NCI-H82 treated with DMSO at 0.1 percent for 48 hours (cell line): ENCODE results near the gene LYZL4.

Experiments
- DNase-seq: peaks from one replicate; lab custom pipeline; 2025; ENCODE audit not compliant: unreplicated experiment; lab: John Stamatoyannopoulos, UW

LYZL4 gene

DNA sequence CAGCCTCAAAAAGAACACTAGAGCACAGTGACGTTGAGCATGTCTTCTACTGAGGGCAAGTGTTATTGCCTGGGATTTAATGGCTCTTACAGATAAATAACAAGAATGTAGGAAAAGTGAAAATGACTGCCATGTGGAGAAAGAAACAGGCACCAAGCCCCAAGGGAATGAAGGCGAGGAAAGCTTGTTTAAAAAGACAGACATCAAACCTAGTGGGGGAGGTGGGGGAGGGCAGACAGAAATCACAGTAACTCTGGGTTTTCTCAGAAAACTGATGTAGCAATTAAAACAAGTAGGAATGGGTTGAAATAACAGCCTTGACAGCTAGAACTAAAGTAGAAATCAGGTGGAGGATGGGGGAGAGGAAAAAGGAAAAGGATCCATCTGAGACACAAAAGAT lies 18.4 kb upstream of the LYZL4 start:
- no peak for DNase-seq

DNA sequence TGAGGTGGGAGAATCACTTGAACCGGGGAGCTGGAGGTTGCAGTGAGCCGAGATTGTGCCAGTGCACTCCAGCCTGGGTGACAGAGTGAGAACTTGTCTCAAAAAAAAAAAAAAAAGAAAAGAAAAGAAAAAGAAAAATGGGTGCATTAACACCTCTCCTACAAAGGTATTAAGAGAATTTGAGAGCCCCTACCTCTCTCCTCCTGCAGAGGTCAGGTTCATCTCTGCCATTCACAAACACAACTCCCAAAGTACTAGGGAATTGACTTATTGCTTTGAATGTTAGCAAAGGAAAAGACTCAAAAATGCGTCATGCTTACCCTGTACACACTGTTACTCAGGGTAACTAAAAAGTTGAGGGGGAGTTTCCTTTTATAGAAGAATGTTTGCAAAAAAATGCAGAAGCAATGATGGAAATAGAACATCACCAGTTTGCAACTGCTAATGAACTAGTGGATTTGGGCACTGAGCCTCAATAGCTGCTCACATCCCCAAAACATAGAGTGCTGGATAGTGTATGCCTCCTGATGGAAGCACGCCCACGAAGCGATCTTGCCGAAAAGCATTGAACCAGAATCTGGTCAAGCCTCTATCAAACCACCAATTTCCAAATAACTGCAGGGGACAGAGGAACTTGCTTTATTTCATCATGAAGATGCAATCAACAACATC lies 15.5 kb upstream of the LYZL4 start:
- DNase-seq, result no peak

DNA sequence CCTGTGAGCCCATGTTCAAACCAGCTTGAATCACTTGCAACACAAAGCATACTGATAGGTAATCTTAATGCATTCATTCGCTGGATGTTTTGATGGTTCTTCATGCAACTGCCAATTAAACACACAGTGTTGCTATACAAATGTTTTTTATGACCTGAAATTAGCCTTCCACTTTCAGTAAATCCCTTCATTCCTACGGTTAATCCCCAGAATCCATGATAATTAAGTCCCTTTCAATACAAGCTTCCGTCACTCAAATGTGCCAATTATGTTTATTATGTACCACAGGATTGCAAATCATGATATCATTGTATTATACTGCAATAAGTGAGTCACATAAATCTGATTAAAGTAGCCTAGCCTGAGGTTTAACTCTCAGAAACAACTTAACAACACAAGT lies 14.5 kb upstream of the LYZL4 start:
- DNase-seq, result peak; percentile 31

DNA sequence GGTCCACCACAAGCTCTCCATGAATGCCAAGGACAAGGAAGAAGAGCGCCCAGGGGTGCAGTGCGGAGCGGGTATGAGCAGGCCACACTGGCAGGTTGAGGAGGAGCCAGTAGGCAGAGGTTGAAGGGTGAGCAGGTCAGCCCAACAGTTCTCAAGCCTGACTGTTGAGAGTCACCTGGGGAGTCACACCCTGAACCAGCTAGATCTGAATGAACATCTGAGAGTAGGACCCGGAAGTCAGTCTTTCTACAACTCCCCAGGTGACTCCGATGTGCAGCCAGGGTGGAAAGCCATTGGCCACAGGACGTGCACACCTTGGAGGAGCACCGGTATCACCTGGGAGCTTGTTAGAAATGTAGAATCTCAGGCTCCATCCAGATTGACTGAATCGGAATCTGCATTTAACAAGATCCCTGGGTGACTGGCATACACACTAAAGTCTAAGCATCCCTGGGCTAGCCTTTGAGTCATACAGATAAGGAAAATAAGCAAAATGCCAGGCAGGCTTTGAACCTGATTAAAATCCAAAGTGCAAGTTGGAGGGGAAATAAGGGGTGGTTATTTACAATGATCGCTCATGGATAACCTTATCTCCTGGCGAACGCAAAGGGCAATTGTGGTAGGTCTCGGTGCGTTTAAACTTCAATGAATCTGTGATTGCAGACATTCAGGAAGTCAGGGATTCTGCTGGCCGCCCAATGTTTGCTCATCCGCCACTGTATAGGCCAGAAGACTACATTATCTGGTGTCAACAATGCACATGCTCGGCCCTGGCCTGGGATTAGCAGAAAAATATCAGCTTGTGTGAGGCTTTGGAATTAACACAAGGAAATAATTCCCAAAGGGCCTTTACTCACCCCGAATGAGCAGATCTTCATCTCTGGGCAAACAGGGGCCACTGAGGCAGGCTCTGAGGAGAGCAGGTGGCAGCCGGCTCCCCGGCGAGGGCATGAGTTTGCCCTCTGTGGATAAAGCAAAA lies 11.7 kb upstream of the LYZL4 start:
- no peak for DNase-seq

DNA sequence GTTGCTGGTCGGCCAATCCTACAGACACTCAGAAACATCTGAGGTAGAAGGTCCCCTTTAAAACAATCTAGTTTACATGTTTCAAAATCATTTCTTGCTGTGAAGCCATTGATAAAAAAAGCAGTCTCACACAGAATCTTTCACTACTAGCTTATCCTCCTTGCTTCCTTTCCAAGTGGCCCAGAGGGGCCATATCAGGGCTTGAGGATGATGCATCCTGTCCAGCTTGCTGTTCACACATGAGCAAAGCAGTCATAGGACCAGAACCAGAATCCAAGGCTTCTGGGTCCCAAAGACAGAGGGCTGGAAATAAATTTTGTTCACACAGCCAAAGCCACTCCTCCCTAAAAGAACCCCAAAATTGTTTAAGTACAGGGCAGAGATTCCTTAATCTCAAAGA lies 9.2 kb upstream of the LYZL4 start:
- no peak for DNase-seq

DNA sequence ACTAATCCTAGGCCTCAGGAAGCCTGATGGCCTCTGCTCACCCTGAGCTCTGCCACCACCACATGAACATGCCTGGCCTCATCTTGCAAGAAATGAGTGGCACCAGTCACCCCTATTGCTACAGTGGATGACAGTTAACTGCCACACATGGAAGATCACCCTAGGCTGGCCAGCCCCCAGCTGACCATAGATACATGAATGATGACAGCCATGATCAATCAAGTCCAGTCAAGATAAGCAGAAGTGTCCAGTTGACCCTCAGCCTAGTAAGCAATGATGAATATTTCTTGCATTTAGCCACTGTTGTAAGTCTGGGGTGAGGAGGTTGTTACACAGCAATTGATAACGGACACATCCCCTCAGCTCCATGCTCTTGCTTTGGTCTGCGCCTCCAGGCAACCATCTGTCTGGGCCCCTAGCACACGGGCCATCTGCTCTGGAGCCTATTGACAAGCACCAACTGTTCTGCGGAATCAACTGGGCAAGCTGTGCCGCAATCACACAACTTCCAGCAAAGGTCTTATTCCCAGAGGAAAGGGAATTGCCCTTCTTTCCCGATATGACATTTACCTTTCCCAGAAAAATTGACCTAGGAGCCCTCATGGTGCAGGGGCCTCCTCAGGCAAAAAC lies 2.2 kb upstream of the LYZL4 start:
- peak; percentile 48 for DNase-seq

DNA sequence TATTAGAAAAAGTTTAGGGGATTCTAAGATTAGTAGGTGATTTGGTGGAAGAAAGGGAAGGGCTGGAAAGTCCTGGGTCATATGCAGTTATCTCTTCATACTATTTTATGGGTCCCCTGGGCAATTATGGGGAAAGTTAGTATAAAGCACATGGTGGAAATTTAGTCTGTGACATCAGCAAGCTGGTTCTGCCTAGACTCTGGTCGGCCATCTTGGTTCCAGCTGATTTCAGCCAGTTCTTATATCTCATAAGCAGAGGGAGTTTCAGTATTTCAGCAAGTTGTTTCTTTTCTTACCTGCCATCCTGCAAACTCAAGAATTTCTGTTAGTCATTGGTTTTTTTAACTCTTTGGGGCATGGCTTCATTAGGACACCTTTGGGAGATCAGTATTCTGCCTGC lies 1.0 kb upstream of the LYZL4 start:
- DNase-seq, result no peak

DNA sequence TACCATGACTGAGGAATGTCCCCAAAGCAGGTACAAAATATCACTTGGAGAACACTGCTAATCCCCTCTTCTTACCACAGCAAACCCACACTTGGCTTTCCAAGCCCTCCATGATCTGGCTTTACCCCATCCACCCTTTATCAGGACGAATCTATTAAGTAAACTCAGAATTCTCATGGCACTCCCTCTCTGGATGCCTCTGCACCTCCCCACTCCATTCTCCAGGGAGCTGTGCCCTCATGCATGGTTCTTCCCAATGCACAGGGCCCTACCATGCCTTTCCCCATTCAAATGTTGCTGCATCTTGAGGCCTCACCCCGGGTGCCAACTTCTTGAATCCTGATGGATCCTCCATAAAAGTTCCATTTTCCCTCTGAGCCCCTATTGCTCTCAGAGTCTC lies 2.3 kb downstream of the LYZL4 start:
- DNase-seq, result no peak

DNA sequence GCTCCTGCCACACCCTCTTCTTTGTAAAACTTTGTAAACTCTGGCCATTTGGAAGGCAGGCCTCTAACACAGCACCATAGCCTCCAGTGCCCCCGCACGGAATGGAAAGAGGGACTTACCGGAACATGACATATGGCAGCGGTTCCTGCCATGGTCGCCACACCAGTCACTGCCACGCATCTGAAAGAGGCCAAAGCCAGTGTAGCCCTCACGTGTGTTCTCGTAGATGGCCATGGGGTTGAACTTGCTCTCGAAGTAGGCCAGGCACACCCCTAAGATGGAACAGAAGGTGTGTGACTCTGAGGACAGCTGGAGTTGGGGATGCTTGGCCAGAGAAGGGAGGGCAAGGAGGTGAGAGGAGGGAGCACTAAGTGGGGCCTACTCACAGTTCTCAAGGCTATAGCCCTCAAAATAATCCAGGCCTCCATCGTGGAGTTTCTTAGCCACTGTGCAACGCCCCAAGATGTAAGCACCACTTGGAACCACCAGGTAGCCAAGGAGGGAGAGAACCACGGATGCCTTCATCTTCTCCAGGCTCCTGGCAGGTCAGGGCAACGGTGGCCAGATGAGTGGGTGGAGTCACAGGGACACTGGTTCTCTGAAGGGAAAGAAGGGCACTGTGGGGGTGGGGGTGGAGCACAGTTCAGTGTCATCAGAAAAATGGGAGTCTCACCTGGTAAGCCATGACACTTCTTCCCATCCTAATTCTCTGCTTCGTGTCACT lies 3.5 kb downstream of the LYZL4 start:
- DNase-seq, result no peak

DNA sequence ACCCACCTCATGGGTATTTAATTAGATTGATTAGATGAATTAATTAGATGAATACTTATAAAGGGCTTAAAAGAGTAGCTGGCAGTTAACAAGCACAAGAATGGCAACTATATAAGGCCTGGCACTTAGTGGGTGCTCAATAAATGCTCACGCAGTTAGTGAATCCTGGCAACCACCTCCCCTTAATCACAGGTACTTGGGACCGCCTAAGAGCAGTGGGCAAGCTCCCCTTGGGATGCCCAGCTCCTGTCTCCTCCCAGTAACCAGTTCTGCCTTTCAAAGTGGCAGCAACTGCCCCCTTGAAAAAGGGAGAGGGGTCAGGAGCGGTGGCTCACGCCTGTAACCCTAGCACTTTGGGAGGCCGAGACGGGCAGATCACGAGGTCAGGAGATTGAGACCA lies 4.6 kb downstream of the LYZL4 start:
- no peak for DNase-seq

DNA sequence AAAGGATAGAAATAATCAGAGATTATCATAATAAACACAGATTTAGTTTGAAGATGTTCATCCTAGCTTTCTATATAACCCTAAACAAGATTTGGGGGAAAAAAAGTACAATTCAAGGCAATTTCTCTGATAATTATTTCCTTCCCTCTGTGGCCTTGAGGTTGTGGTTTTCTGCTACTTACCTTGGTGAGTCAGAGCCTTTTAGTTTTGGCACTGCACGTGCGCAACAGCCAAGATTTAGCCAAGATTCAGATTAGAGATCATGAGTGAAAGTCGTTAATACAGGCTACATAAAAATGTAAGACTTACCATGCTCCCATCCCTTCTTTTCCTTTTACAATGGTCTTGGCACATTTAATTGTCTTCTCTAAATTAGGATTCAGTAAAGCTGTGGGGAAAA lies 6.7 kb downstream of the LYZL4 start:
- DNase-seq, result no peak

DNA sequence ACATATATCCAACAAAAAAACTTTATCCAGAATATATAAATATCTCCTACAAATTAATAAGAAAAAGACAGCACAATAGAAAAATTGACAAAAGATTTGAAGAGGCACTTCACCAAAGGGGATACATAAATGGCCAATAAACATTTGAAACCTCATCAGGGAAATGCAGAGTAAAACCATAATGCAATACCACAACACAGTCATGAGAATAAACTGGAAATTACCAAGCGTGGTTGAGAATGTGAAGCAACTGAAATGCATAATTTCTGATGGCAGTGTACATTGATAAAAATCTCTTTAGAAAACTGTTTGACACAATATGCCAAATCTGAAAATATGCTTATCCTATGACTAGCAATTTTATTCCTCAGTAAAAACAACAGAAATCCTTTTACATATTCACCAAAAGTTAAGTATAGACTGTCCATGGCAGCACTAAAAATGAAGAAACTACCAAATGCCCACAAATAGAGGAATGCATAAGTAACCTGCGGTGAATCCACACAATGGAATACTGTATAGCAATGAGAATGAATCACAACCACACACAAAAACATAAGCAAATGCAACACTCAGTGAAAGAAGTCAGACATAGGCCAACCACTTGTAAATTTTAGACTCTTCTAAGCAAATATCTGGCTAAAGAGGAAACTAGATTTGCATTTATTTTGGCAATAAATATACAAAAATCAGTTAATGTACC lies 7.9 kb downstream of the LYZL4 start:
- no peak for DNase-seq

DNA sequence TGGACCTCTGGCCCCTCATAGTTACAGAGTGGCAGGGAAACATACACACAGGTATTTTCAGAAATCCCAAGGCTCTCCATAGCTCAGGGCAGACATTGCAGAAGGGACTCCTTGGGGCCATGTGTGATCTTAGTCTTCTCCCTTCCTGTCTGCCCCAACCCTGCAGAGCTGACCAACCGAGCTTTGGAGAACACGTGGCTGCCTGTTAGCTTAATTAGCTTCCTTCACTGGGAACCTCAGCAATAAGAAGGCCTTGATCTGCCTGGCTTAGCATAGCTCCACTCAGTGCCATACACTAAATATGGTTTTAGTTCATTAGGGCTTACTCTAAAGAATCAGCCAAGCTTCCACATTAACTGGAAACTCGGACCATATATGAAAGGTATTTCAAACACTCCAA lies 12.3 kb downstream of the LYZL4 start:
- peak; percentile 6 for DNase-seq

DNA sequence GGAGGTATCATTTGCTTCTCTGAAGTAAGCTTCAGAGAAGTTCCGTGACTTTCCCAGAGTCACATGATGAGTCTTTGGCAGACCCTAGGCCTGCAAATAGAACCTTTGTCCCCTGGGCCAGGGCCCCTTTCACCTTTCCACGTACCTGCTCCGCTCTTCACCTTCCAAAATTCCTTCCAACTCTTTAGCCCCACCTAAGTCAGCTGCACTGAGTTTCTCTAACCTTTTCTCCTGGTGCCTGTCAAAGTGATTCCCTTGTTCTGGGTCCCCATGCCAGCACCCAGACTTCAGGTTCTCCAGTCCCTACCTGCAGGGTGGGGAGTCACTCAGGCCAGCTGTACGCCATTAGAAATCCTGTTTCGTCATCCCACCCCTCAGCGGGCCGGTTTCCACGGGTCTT lies 12.8 kb downstream of the LYZL4 start:
- no peak for DNase-seq

DNA sequence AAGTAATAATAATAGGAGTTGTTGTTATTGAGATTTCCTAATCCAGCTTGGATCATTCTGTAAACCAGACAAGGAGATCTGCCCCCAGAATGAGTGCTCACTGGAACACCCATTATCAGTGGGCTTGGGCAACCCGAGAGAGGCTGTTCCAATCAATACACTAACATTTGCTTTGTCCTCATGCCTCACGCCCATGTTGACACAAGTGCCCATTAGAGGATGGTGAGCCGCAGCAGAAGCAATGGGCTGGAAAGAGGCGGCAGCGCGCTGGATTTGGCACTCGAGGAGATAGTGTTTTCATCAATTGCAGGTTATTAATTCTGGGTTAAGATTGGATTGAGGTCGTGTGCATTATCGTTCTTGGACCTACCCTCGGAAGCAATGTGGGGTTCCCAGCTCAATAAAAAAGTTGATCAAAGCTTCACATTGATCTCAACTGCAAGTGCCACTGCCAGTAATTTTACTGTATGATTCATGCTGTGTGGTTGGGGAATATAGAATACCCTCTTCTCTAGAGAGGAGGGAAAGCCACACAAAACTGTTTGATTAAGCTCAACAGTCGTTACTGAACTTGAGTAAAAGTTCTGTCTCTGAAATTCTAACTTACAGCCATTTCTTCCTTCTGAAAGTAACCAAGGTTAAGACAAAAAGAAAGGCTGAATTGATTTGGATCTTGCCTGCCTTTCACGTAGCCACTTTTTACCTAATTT lies 15.7 kb downstream of the LYZL4 start:
- DNase-seq, result no peak

DNA sequence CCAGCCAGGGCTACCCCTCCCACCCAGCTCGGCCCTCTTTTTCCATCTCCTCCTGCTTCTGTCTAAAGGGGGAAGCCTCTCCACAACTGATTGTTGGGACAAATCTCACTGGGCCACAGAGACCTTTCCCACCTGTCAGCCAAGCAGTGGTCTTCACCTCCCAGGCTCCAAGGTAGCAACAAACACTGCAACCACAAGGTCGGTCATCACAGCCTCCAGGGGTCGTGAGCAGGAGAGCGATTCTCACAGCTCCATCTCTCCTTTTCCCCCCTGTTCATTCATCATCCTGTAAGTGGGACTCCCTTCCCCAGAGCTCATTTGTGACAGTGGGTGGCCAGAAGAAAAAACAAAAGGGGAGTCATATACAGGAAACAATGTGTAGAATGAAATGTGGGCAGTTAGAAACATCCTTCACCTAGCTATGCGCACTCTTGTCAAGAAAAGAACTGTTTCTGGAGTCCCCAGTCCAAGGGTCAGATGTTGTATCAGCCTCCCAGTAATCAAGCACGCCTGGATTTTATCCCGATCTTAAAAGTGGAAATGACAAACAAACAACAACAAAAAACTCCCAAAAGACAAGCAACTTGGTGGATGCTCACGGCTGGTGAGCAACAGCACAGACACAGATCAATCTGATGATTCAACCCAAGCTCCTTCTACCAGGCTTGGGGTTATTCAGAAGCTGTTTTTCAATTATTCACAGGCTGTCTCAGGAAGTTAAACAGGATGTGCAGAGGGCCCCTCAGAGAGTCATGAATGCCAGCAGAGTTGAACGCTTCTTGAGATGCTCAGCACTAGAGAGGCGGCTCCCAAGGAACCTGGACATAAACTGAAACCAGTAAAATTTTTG lies 22.4 kb downstream of the LYZL4 start:
- DNase-seq, result no peak

DNA sequence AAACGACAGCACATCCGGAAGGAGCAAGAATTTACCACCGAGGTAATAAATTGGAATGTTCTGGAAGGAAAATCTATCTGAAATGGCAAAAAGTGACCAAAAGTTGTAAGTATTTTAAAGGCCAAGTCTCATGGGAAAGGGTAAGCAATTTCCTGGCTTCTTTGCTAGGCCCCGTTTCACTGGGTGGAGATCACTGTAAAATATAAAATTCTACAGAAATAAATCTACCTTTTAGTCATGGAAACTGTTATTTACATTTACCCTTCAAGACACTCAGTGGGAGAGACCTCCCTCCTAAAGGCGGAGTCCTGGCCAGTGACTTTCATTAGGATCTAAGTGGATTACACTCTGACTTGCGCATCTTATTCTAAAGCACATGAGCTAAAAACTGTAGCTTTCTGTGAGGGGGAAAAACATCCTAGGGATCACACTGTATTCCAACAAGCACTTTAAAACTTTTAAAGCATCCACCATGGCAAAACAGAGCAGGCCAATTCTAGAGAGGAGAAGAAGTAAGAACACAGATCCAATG lies 28.8 kb downstream of the LYZL4 start:
- DNase-seq, result peak; percentile 34

DNA sequence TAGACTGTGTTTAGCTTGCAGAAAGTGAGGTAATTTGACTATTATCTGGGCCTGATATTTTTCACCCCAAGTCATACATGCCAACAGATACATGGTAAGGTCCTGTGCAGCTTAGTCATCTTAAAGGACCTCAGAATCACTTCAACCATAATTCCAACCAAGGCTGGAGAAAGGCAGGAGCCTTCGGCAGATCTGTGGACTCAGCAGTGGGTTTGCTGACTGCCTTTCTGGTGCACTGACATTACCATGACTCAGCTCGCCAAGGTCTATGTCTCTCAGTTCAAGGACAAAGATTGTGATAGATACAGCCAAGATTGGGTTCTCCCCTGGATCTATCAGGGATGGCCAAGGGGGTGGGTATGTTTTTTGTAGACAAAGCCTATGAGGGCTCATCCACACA lies 32.7 kb downstream of the LYZL4 start:
- DNase-seq, result no peak

DNA sequence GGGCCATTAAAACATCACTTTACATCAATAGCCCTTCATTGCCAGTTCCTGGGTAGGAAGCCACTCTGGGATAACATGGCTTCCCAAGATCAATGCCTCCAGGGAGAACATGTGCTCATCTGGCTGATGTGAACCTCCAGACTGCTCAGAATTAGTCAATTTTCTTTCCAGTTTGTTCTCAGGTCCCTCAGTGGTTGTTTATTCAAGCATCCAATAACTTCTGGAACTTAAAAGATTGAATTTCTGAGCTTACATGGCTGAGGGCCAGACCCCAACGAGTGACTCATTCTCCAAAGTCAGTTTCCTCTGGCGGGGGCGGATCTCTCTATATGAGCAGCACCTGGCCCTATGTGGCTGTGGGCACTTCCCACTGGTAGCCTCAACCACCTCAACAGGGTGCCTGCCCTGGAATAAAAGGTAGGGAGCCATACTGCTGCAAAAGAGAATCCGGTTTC lies 34.0 kb downstream of the LYZL4 start:
- no peak for DNase-seq
